ENCODE data around the gene FURIN. TPM values are rescaled to one million over a fixed set of nuclear protein-coding genes. Genes with fewer than 3 reads are reported as not detected.
"Not testable (repeated sequence)": the region's sequence is repeated elsewhere in the genome, so short reads cannot be mapped to it uniquely, and the experiment has no call there.

Gene FURIN
- total RNA-seq, 1 donor from 2014 or later, result 97.7 TPM

GRCh38 chr15:90823455-90823974, 44.9 kb upstream of the FURIN start:
- no peak for TF ChIP-seq CTCF (IDR thresholded peaks at IDR 0.05; ENCODE audit: unreplicated experiment)
- H3K36me3 Mint-ChIP-seq, result no peaks in the 10 kb centered on the region
- no peaks in the 10 kb centered on the region for H3K27me3 Mint-ChIP-seq (ENCODE audit: low read depth)
- no peaks in the 10 kb centered on the region for H3K9me3 Mint-ChIP-seq
- H3K27ac Mint-ChIP-seq, result no peak overlapping the region
- no peak overlapping the region for H3K4me3 Mint-ChIP-seq
- no peaks in the 10 kb centered on the region for H3K4me1 Mint-ChIP-seq
- DNase-seq (ENCODE audit: low spot score in 2 of 2, unreplicated experiment in 2 of 2), result no peak

- H3K36me3 Mint-ChIP-seq; DNase-seq (ENCODE audit: low spot score in 2 of 2, unreplicated experiment in 2 of 2); H3K27ac Mint-ChIP-seq; H3K9me3 Mint-ChIP-seq; H3K4me3 Mint-ChIP-seq; H3K4me1 Mint-ChIP-seq; H3K27me3 Mint-ChIP-seq (ENCODE audit: low read depth): not testable (repeated sequence)
Observed at GRCh38 chr15:90825115-90825899, 43.1 kb upstream of the FURIN start.

- DNase-seq (ENCODE audit: low spot score in 2 of 2, unreplicated experiment in 2 of 2); H3K36me3 Mint-ChIP-seq; H3K4me1 Mint-ChIP-seq; H3K9me3 Mint-ChIP-seq; H3K27me3 Mint-ChIP-seq (ENCODE audit: low read depth); H3K4me3 Mint-ChIP-seq; H3K27ac Mint-ChIP-seq: not testable (repeated sequence)
Observed at GRCh38 chr15:90826206-90826885, 42.0 kb upstream of the FURIN start.

- Mint-ChIP-seq H3K27ac (no peak overlapping the region), H3K4me3 (no peak overlapping the region), H3K36me3 (no peaks in the 10 kb centered on the region), H3K27me3 (ENCODE audit: low read depth) (no peaks in the 10 kb centered on the region), H3K9me3 (no peaks in the 10 kb centered on the region), H3K4me1 (no peaks in the 10 kb centered on the region)
- no peak for TF ChIP-seq CTCF (IDR thresholded peaks at IDR 0.05; ENCODE audit: unreplicated experiment)
- no peak for DNase-seq (ENCODE audit: low spot score in 2 of 2, unreplicated experiment in 2 of 2)
Observed at GRCh38 chr15:90826886-90827435, 41.4 kb upstream of the FURIN start.

GRCh38 chr15:90828111-90828510, 40.3 kb upstream of the FURIN start:
- H3K36me3 Mint-ChIP-seq, result no peaks in the 10 kb centered on the region
- no peak overlapping the region for H3K27ac Mint-ChIP-seq

GRCh38 chr15:90829126-90829525, 39.3 kb upstream of the FURIN start:
- H3K36me3 Mint-ChIP-seq, result no peaks in the 10 kb centered on the region
- TF ChIP-seq CTCF (IDR thresholded peaks at IDR 0.05; ENCODE audit: unreplicated experiment), result no peak
- H3K9me3 Mint-ChIP-seq, result no peaks in the 10 kb centered on the region
- no peak overlapping the region for H3K4me3 Mint-ChIP-seq
- H3K27me3 Mint-ChIP-seq (ENCODE audit: low read depth), result no peaks in the 10 kb centered on the region
- no peak for DNase-seq (ENCODE audit: low spot score in 2 of 2, unreplicated experiment in 2 of 2)
- no peaks in the 10 kb centered on the region for H3K4me1 Mint-ChIP-seq
- H3K27ac Mint-ChIP-seq, result no peak overlapping the region

More at GRCh38 chr15:90828111-90828510, 40.3 kb upstream of the FURIN start:
- no peak for TF ChIP-seq CTCF (IDR thresholded peaks at IDR 0.05; ENCODE audit: unreplicated experiment)
- H3K4me3 Mint-ChIP-seq, result no peak overlapping the region
- H3K27me3 Mint-ChIP-seq (ENCODE audit: low read depth), result no peaks in the 10 kb centered on the region
- no peaks in the 10 kb centered on the region for H3K4me1 Mint-ChIP-seq
- DNase-seq (ENCODE audit: low spot score in 2 of 2, unreplicated experiment in 2 of 2), result no peak
- no peaks in the 10 kb centered on the region for H3K9me3 Mint-ChIP-seq

All from mesothelial cell of epicardium (in vitro differentiated cells).